ENCODE measurements around the gene WNK4. TPM values are rescaled to one million over a fixed set of nuclear protein-coding genes. Genes with fewer than 3 reads are reported as not detected.
A peak's percentile ranks its signal among the peaks of the same experiment; 100 is the strongest.

The WNK4 gene
- total RNA-seq, 1 experiment from 2014 or later = 11.9 TPM

GRCh38 chr17:42760652-42761581, 19.5 kb upstream of the WNK4 start, which contains the start of gene RAMP2:
Gene RAMP2, plus strand, starts transcription at chr17:42761227. Its CDS starts 35 bp downstream, at chr17:42761262.
- Histone ChIP-seq H3K36me3 (ENCODE audit: low read depth) (no peaks in the 10 kb centered on the region), H2AFZ (no peak within 1 kb of the TSS), H4K20me1 (ENCODE audit: insufficient read depth) (no peaks in the 10 kb centered on the region), H3K4me2 (peak within 1 kb of the TSS; percentile 53), H3K4me1 (replicated peaks; ENCODE audit: insufficient read depth) (no peaks in the 10 kb centered on the region), H3K27me3 (ENCODE audit: insufficient read depth, low read depth) (peaks cover 17% of the 10 kb centered on the region), H3K27ac (no peak within 1 kb of the TSS), H3K79me2 (ENCODE audit: low read depth) (no peaks in the 10 kb centered on the region), H3F3A (ENCODE audit: insufficient read depth, low read depth) (no peaks in the 10 kb centered on the region), H3K4me3 (peak within 1 kb of the TSS; percentile 18; the same call in 1 of the 2 replicates), H3K9me2 (ENCODE audit: insufficient read depth) (no peaks in the 10 kb centered on the region), H3K9me3 (ENCODE audit: insufficient read depth, low read depth) (no peaks in the 10 kb centered on the region)
- CTCF ChIA-PET = no interaction called here
- TF ChIP-seq EZH2 (IDR thresholded peaks at IDR 0.05; ENCODE audit: low read depth) (no peak), CTCF (conservative IDR thresholded peaks at IDR 0.05) (no peak)
- BruUV-seq (replicated peaks) = no TSS peak
- intact Hi-C loops (cut with micrococcal nuclease; ENCODE audit: unreplicated experiment) = no loop called here
- POLR2A ChIA-PET (ENCODE audit: unreplicated experiment) = no interaction called here
- DNase-seq = peak in 1 of 2 experiments; percentile 18

- no peak overlapping the region for H3K27ac ChIP-seq
- no peaks in the 10 kb centered on the region for H3K79me2 ChIP-seq (ENCODE audit: low read depth)
- CTCF ChIA-PET = no interaction called here
- intact Hi-C loops (cut with micrococcal nuclease; ENCODE audit: unreplicated experiment) = loop anchor here (2.0 kb wide), 1 partner anchor 41 kb away; no protein-coding TSS in a partner anchor
- H3K9me3 ChIP-seq (ENCODE audit: insufficient read depth, low read depth) = no peaks in the 10 kb centered on the region
- no peak for DNase-seq
- peaks cover 17% of the 10 kb centered on the region for H3K27me3 ChIP-seq (ENCODE audit: insufficient read depth, low read depth)
- H3K36me3 ChIP-seq (ENCODE audit: low read depth) = no peaks in the 10 kb centered on the region
- H3K4me3 ChIP-seq = no peak overlapping the region
- H3K4me2 ChIP-seq = no peak overlapping the region; the same call in 1 of the 2 replicates
- TF ChIP-seq CTCF (conservative IDR thresholded peaks at IDR 0.05) (no peak), EZH2 (IDR thresholded peaks at IDR 0.05; ENCODE audit: low read depth) (no peak)
- no peaks in the 10 kb centered on the region for H4K20me1 ChIP-seq (ENCODE audit: insufficient read depth)
- no peaks in the 10 kb centered on the region for H3K4me1 ChIP-seq (replicated peaks; ENCODE audit: insufficient read depth)
- H2AFZ ChIP-seq = no peak overlapping the region
- BruUV-seq (replicated peaks) = no TSS peak
- POLR2A ChIA-PET (ENCODE audit: unreplicated experiment) = no interaction called here
- no peaks in the 10 kb centered on the region for H3K9me2 ChIP-seq (ENCODE audit: insufficient read depth)
- H3F3A ChIP-seq (ENCODE audit: insufficient read depth, low read depth) = no peaks in the 10 kb centered on the region
Observed at GRCh38 chr17:42761638-42762037, 18.8 kb upstream of the WNK4 start.

- no peaks in the 10 kb centered on the region for H3K9me3 ChIP-seq (ENCODE audit: insufficient read depth, low read depth)
- ChIA-PET POLR2A (ENCODE audit: unreplicated experiment) (interaction anchor here (0.6 to 1.0 kb wide), 2 partner anchors 235 to 357 kb away, joined by 4 to 5 read pairs; no protein-coding TSS in a partner anchor), CTCF (no interaction called here)
- H3K36me3 ChIP-seq (ENCODE audit: low read depth) = no peaks in the 10 kb centered on the region
- no peaks in the 10 kb centered on the region for H3K9me2 ChIP-seq (ENCODE audit: insufficient read depth)
- H2AFZ ChIP-seq = no peak overlapping the region
- intact Hi-C loops (cut with micrococcal nuclease; ENCODE audit: unreplicated experiment) = no loop called here
- BruUV-seq (replicated peaks) = no TSS peak
- no peak overlapping the region for H3K27ac ChIP-seq
- H3K27me3 ChIP-seq (ENCODE audit: insufficient read depth, low read depth) = peaks cover 6% of the 10 kb centered on the region; the same call in 1 of the 2 replicates
- no peak for TF ChIP-seq EZH2 (IDR thresholded peaks at IDR 0.05; ENCODE audit: low read depth)
- TF ChIP-seq CTCF (conservative IDR thresholded peaks at IDR 0.05) = no peak
- no peaks in the 10 kb centered on the region for H3K79me2 ChIP-seq (ENCODE audit: low read depth)
- no peak for DNase-seq
- no peak overlapping the region for H3K4me3 ChIP-seq
- H4K20me1 ChIP-seq (ENCODE audit: insufficient read depth) = no peaks in the 10 kb centered on the region
- H3K4me1 ChIP-seq (replicated peaks; ENCODE audit: insufficient read depth) = no peaks in the 10 kb centered on the region
- H3K4me2 ChIP-seq = no peak overlapping the region
- H3F3A ChIP-seq (ENCODE audit: insufficient read depth, low read depth) = no peaks in the 10 kb centered on the region
Observed at GRCh38 chr17:42766124-42766523, 14.3 kb upstream of the WNK4 start.
